Body of pancreas (tissue), 4 donors: ENCODE results near the gene GPR148.

Experiments used
- POLR2A ChIP-seq, 3 donors: fragments of 450-650 bp; IDR thresholded peaks; one replicate each; pipeline ENCODE4 v1.6.1; 2016; ENCODE audit warnings: antibody characterized with exemption in 3 of 3, mild to moderate bottlenecking in 2 of 3
- TF ChIP-seq, protein P1 (sequence below), 7 experiments: fragments of 450-650 bp in 4 of 7; fragments of 200-600 bp in 3 of 7; sonication (generic) in 3 of 7; IDR thresholded peaks; one replicate each; pipeline ENCODE4 v1.5.1; 2016 to 2019; ENCODE audit warnings: antibody characterized with exemption in 7 of 7

DNA sequence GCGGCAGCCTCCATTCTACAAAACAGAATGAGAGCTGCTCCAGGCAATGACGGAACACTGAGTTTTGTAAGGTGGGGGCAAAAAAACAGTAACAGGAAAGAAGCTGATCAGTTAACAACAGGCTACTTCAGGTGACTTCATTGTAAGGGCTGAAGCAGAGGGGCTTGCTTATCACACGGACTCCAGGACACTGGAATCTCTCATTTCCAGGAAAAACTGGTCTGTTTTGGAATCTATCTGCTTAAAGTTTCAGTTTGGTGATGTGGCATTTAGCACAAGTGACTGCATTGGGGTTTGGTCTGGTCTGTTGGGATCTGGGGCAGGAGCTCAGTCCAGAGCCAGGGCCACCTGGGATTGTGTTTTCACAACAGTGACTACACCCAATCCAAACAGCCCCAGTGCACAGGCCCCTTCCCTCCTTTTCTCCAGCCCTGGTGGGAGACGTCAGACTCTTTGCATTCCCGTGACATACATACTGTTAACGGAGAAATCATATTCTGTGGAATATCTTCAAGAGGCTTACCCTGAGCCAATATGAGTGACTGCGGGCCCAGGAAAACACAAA, 40.6 kb downstream of the GPR148 start:
- TF ChIP-seq, protein P1, sequence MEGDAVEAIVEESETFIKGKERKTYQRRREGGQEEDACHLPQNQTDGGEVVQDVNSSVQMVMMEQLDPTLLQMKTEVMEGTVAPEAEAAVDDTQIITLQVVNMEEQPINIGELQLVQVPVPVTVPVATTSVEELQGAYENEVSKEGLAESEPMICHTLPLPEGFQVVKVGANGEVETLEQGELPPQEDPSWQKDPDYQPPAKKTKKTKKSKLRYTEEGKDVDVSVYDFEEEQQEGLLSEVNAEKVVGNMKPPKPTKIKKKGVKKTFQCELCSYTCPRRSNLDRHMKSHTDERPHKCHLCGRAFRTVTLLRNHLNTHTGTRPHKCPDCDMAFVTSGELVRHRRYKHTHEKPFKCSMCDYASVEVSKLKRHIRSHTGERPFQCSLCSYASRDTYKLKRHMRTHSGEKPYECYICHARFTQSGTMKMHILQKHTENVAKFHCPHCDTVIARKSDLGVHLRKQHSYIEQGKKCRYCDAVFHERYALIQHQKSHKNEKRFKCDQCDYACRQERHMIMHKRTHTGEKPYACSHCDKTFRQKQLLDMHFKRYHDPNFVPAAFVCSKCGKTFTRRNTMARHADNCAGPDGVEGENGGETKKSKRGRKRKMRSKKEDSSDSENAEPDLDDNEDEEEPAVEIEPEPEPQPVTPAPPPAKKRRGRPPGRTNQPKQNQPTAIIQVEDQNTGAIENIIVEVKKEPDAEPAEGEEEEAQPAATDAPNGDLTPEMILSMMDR (IDR thresholded peaks at IDR 0.05) = no peak
- no peak for TF ChIP-seq POLR2A (IDR thresholded peaks at IDR 0.05)
